PC-9 (cell line): ENCODE data around the gene HLCS.

Experiments used
- CTCF ChIP-seq: fragments of 200-600 bp; sonication (generic); conservative IDR thresholded peaks from 2 replicates; pipeline ENCODE4 v1.6.1; 2017; ENCODE audit warnings: mixed run types, antibody characterized with exemption, mild to moderate bottlenecking, moderate library complexity
- EZH2 ChIP-seq: fragments of 200-600 bp; sonication (generic); IDR thresholded peaks from 2 replicates; pipeline ENCODE4 v1.8.0; 2017; ENCODE audit warnings: antibody characterized with exemption, low read depth

- TF ChIP-seq CTCF (no peak), EZH2 (no peak)
Observed at GRCh38 chr21:36867291-36867905, 99.1 kb downstream of the HLCS start.
